ENCODE data around the gene C2orf68. TPM values are rescaled to one million over a fixed set of nuclear protein-coding genes. Genes with fewer than 3 reads are reported as not detected.
"Not testable (repeated sequence)": the region's sequence is repeated elsewhere in the genome, so short reads cannot be mapped to it uniquely, and the experiment has no call there.

The C2orf68 gene
- total and polyA plus RNA-seq, 9 of the 15 experiments (the other 6 are each of a cell fraction or from before 2014, with no cell fraction given): 22.1 to 50.0 (median 31.8) TPM

GRCh38 chr2:85617723-85618122 is 5.9 kb upstream of the C2orf68 start:
- peaks cover 53% of the 10 kb centered on the region for H3K36me3 ChIP-seq (ENCODE audit: control insufficient read depth, insufficient read depth, low read length)
- H3K79me2 ChIP-seq (ENCODE audit: control insufficient read depth, insufficient read depth, low read length): peaks cover 54% of the 10 kb centered on the region
- intact Hi-C loops (cut with micrococcal nuclease): loop anchor here (5.0 kb wide), 1 partner anchor 290 kb away; the partner anchor contains the start of gene TGOLN2

GRCh38 chr2:85615413-85615728 is 3.5 kb upstream of the C2orf68 start:
- no peak for TF ChIP-seq E2F6 (IDR thresholded peaks at IDR 0.05; ENCODE audit: borderline replicate concordance in 1 of 2, extremely low read depth in 1 of 2, insufficient read depth in 1 of 2, insufficient read length in 1 of 2, low read depth in 1 of 2, low read length in 1 of 2, poor library complexity in 1 of 2, severe bottlenecking in 1 of 2)
- no peak for TF ChIP-seq RFX7 (CRISPR knock-in tag; IDR thresholded peaks at IDR 0.05)
- TF ChIP-seq HLTF (IDR thresholded peaks at IDR 0.05): 0 out of 2 replicates have a peak, but pooled peaks have one; percentile 16
- peak in 1 of 2 experiments; percentile 91; a peak in 2 of 4 replicates for TF ChIP-seq MLLT1 (IDR thresholded peaks at IDR 0.05)
- TF ChIP-seq NBN (IDR thresholded peaks at IDR 0.05; ENCODE audit: low read depth): 0 out of 2 replicates have a peak, but pooled peaks have one; percentile 0
- Histone ChIP-seq H3K4me1 (replicated peaks in 1 of 2; ENCODE audit: control insufficient read depth in 2 of 2, insufficient read depth in 2 of 2, low read length in 2 of 2) (peaks cover 11 to 33% of the 10 kb centered on the region in 2 experiments; a peak in 4 of 5 replicates), H3K36me3 (ENCODE audit: control insufficient read depth, insufficient read depth, low read length) (peaks cover 34% of the 10 kb centered on the region), H3K27ac (ENCODE audit: extremely low read depth, low read depth, low read length) (peak overlapping the region; percentile 88; the same call in 2 of the 3 replicates), H3K4me2 (ENCODE audit: insufficient read depth, low read length) (peak overlapping the region; percentile 73), H3K9ac (ENCODE audit: insufficient read depth in 1 of 2, low read depth in 2 of 2, low read length in 2 of 2) (peak overlapping the region; percentile 75 to 88; a peak in 2 of 4 replicates), H3K79me2 (ENCODE audit: control insufficient read depth, insufficient read depth, low read length) (peaks cover 64% of the 10 kb centered on the region), H3K9me3 (replicated peaks; ENCODE audit: control insufficient read depth, insufficient read depth, low read depth, low read length) (no peaks in the 10 kb centered on the region), H3K4me3 (peak overlapping the region; percentile 65), H3K27me3 (ENCODE audit: control insufficient read depth in 2 of 2, insufficient read depth in 2 of 2, low read length in 2 of 2) (no peaks in the 10 kb centered on the region), H3K9me1 (ENCODE audit: control insufficient read depth, insufficient read depth, low read length) (no peaks in the 10 kb centered on the region), H4K20me1 (replicated peaks; ENCODE audit: control insufficient read depth, insufficient read depth, low read length) (no peaks in the 10 kb centered on the region; the same call in 1 of the 2 replicates), H2AFZ (ENCODE audit: low read depth, low read length) (0 out of 2 replicates have a peak overlapping the region, but pooled peaks have one; percentile 43)
- no peak for FAIRE-seq
- in situ Hi-C loops (cut with MboI) (no loop called here), intact Hi-C loops (cut with micrococcal nuclease) (loop anchor here (5.0 kb wide), 1 partner anchor 288 kb away; the partner anchor contains the start of gene TGOLN2)
- no peak for DNase-seq (ENCODE audit: extremely low read depth in 1 of 4, low spot score in 3 of 4)
- TSS peak; percentile 65 for BruUV-seq (replicated peaks)
- ChIA-PET POLR2A (interaction anchor here (0.6 to 1.7 kb wide), 12 partner anchors 9 to 578 kb away, joined by 3 to 5 read pairs (median 4); partner anchors contain the start of genes GGCX, MAT2A, RNF181 and TMEM150A), CTCF (ENCODE audit: low intra/inter-chr PET ratio) (no interaction called here)
- ATAC-seq: no peak
- WGBS (ENCODE audit: insufficient coverage, low coverage, missing lambda C conversion rate): 70% methylated on average over 17 of the region's 17 CpGs

More at GRCh38 chr2:85617723-85618122, 5.9 kb upstream of the C2orf68 start:
- DNase-seq (ENCODE audit: extremely low read depth in 1 of 4, low spot score in 3 of 4); H4K20me1 ChIP-seq (replicated peaks; ENCODE audit: control insufficient read depth, insufficient read depth, low read length); in situ Hi-C loops (cut with MboI); ATAC-seq; H2AFZ ChIP-seq (ENCODE audit: low read depth, low read length); FAIRE-seq; H3K27me3 ChIP-seq (ENCODE audit: control insufficient read depth in 2 of 2, insufficient read depth in 2 of 2, low read length in 2 of 2); H3K9me1 ChIP-seq (ENCODE audit: control insufficient read depth, insufficient read depth, low read length); H3K9me3 ChIP-seq (replicated peaks; ENCODE audit: control insufficient read depth, insufficient read depth, low read depth, low read length); BruUV-seq (replicated peaks); CTCF ChIA-PET (ENCODE audit: low intra/inter-chr PET ratio): not testable (repeated sequence)
- peak; percentile 18 for TF ChIP-seq MEIS2 (IDR thresholded peaks at IDR 0.05; ENCODE audit: partially characterized antibody)
- Histone ChIP-seq H3K4me2 (ENCODE audit: insufficient read depth, low read length) (peak overlapping the region; percentile 73), H3K27ac (ENCODE audit: extremely low read depth, low read depth, low read length) (peak overlapping the region; percentile 88; the same call in 1 of the 3 replicates), H3K9ac (ENCODE audit: insufficient read depth in 1 of 2, low read depth in 2 of 2, low read length in 2 of 2) (peak overlapping the region; percentile 39 to 88; a peak in 3 of 4 replicates), H3K4me1 (replicated peaks in 1 of 2; ENCODE audit: control insufficient read depth in 2 of 2, insufficient read depth in 2 of 2, low read length in 2 of 2) (peaks cover 11% of the 10 kb centered on the region in 2 experiments; a peak in 4 of 5 replicates), H3K4me3 (peak overlapping the region; percentile 65; the same call in 1 of the 2 replicates)
- 83% methylated on average over 4 of the region's 5 CpGs for WGBS (ENCODE audit: insufficient coverage, low coverage, missing lambda C conversion rate)
- POLR2A ChIA-PET: interaction anchor here (0.7 to 1.7 kb wide), 5 partner anchors 11 to 601 kb away, joined by 3 to 7 read pairs (median 3); partner anchors contain the start of gene RNF181
